PC-3 (cell line): ENCODE results near the gene HSPA12B. TPM values are rescaled to one million over a fixed set of nuclear protein-coding genes. Genes with fewer than 3 reads are reported as not detected.

Experiments
- ATAC-seq: fragments of 200-7000 bp; cut with Tn5 transposase; 2 replicates; pipeline ENCODE4 v1.9.1; 2020; ENCODE audit warnings: mild to moderate bottlenecking, moderate library complexity
- BruUV-seq: library from RNA; stranded (reverse); fragments of 400-500 nt; replicated peaks from 2 replicates; lab custom pipeline; 2021; lab: Mats Ljungman, UMichigan
- CTCF ChIA-PET: fragments of 300-600 bp; sonication (Branson Sonifier 250); formaldehyde crosslinking; loops from one replicate; lab custom pipeline; 2022; ENCODE audit warnings: antibody characterized with exemption; lab: Charles Lee
- POLR2A ChIA-PET: fragments of 300-600 bp; sonication (Branson Sonifier 250); formaldehyde crosslinking; loops from one replicate; lab custom pipeline; 2022; ENCODE audit warnings: antibody characterized with exemption; ENCODE audit not compliant: unreplicated experiment; lab: Charles Lee
- DNase-seq: peaks from one replicate; pipeline ENCODE4 v3.0.0-alpha.2; 2015
- H2AFZ ChIP-seq: fragments of 300-600 bp; sonication (generic); 2 replicates; pipeline ENCODE4 v1.6.0; 2016; ENCODE audit warnings: antibody characterized with exemption, low read length
- H3F3A ChIP-seq: fragments of 300-600 bp; sonication (generic); one replicate; pipeline ENCODE4 v1.6.0; 2017; ENCODE audit warnings: antibody characterized with exemption, low read length, control low read depth, mild to moderate bottlenecking; ENCODE audit not compliant: unreplicated experiment
- H3K27ac ChIP-seq: fragments of 300-600 bp; sonication (generic); 2 replicates; pipeline ENCODE4 v1.5.1; 2016; ENCODE audit warnings: mild to moderate bottlenecking, low read length
- H3K27me3 ChIP-seq: fragments of 300-600 bp; sonication (generic); 2 replicates; pipeline ENCODE4 v1.6.1; 2016; ENCODE audit warnings: low read length, mixed read lengths
- H3K36me3 ChIP-seq: fragments of 300-600 bp; sonication (generic); 2 replicates; pipeline ENCODE4 v1.6.1; 2016; ENCODE audit warnings: low read depth, mixed run types, low read length, mixed read lengths
- H3K4me1 ChIP-seq: fragments of 300-600 bp; sonication (generic); 2 replicates; pipeline ENCODE4 v1.5.1; 2016; ENCODE audit warnings: low read length; ENCODE audit not compliant: insufficient read depth
- H3K4me2 ChIP-seq: fragments of 300-600 bp; sonication (generic); 2 replicates; pipeline ENCODE4 v1.6.0; 2016; ENCODE audit warnings: low read length
- H3K4me3 ChIP-seq: fragments of 300-600 bp; sonication (generic); 2 replicates; pipeline ENCODE4 v1.5.1; 2016; ENCODE audit warnings: mild to moderate bottlenecking, low read length, mixed read lengths
- H3K79me2 ChIP-seq: fragments of 300-600 bp; sonication (generic); 2 replicates; pipeline ENCODE4 v1.6.1; 2017; ENCODE audit warnings: low read length, mixed read lengths
- H3K9ac ChIP-seq: fragments of 300-600 bp; sonication (generic); 2 replicates; pipeline ENCODE4 v1.6.0; 2016; ENCODE audit warnings: mild to moderate bottlenecking, low read length
- H3K9me2 ChIP-seq: fragments of 300-600 bp; sonication (generic); replicated peaks from 2 replicates; pipeline ENCODE4 v1.6.1; 2016; ENCODE audit warnings: mixed run types, low read length, mixed read lengths
- H3K9me3 ChIP-seq: fragments of 300-600 bp; sonication (generic); 2 replicates; pipeline ENCODE4 v1.6.1; 2016; ENCODE audit warnings: low read length, mixed read lengths
- H4K20me1 ChIP-seq: fragments of 300-600 bp; sonication (generic); 2 replicates; pipeline ENCODE4 v1.6.1; 2016; ENCODE audit warnings: low read length, mixed read lengths
- CTCF ChIP-seq: fragments of 300-600 bp; sonication (generic); conservative IDR thresholded peaks from 2 replicates; pipeline ENCODE4 v1.5.1; 2017; ENCODE audit warnings: antibody characterized with exemption, low read depth, mild to moderate bottlenecking, low read length
- EZH2 ChIP-seq: fragments of 300-600 bp; sonication (generic); IDR thresholded peaks from one replicate; pipeline ENCODE4 v1.6.1; 2017; ENCODE audit warnings: antibody characterized with exemption, mild to moderate bottlenecking, low read length; ENCODE audit not compliant: unreplicated experiment
- EZH2phosphoT487 ChIP-seq: fragments of 300-600 bp; sonication (generic); IDR thresholded peaks from 2 replicates; pipeline ENCODE4 v1.6.1; 2018; ENCODE audit warnings: mild to moderate bottlenecking, antibody characterized with exemption, low read length, borderline replicate concordance
- intact Hi-C: fragments of 100-400 bp; cut with micrococcal nuclease; formaldehyde crosslinking; loops from 2 replicates; pipeline ENCODE4 v1.9.0; 2023
- total RNA-seq: library from RNA; depleted of rRNA; stranded (reverse); fragments of >200 nt; gene quantifications from 2 replicates; pipeline ENCODE4 v1.2.3, GENCODE V29; 2014

The HSPA12B gene
- total RNA-seq, 1 experiment from 2014 or later, result not detected

GRCh38 chr20:3696200-3696599 lies 36.3 kb upstream of the HSPA12B start:
- ChIA-PET POLR2A (no interaction called here), CTCF (interaction anchor here (0.6 to 1.0 kb wide), 2 partner anchors 20 to 133 kb away, joined by 3 to 5 read pairs; no protein-coding TSS in a partner anchor)
- Histone ChIP-seq H3K79me2 (no peaks in the 10 kb centered on the region), H2AFZ (no peak overlapping the region), H3K4me1 (no peaks in the 10 kb centered on the region), H3K27ac (no peak overlapping the region), H3K36me3 (no peaks in the 10 kb centered on the region), H4K20me1 (no peaks in the 10 kb centered on the region), H3F3A (no peaks in the 10 kb centered on the region), H3K9me2 (no peaks in the 10 kb centered on the region), H3K27me3 (no peaks in the 10 kb centered on the region), H3K9ac (no peak overlapping the region), H3K9me3 (no peaks in the 10 kb centered on the region), H3K4me3 (no peak overlapping the region), H3K4me2 (no peak overlapping the region)
- no peak for ATAC-seq
- intact Hi-C loops, result no loop called here
- BruUV-seq, result no TSS peak
- peak; percentile 57 for DNase-seq
- peak; percentile 68 for TF ChIP-seq CTCF
- no peak for TF ChIP-seq EZH2

- Histone ChIP-seq H3K27me3 (no peaks in the 10 kb centered on the region), H3K9me3 (no peaks in the 10 kb centered on the region), H4K20me1 (no peaks in the 10 kb centered on the region), H3K4me1 (no peaks in the 10 kb centered on the region), H2AFZ (no peak overlapping the region), H3F3A (no peaks in the 10 kb centered on the region), H3K9ac (no peak overlapping the region), H3K4me2 (no peak overlapping the region), H3K4me3 (no peak overlapping the region), H3K36me3 (no peaks in the 10 kb centered on the region), H3K27ac (no peak overlapping the region), H3K9me2 (no peaks in the 10 kb centered on the region), H3K79me2 (no peaks in the 10 kb centered on the region)
- TF ChIP-seq CTCF (no peak), EZH2phosphoT487 (no peak), EZH2 (no peak)
- POLR2A ChIA-PET, result no interaction called here
- no peak for DNase-seq
- intact Hi-C loops, result no loop called here
- CTCF ChIA-PET, result interaction anchor here (0.6 to 1.0 kb wide), 2 partner anchors 20 to 134 kb away, joined by 3 to 5 read pairs; no protein-coding TSS in a partner anchor
- no TSS peak for BruUV-seq
- ATAC-seq, result no peak
Measured at GRCh38 chr20:3696745-3697587, 35.5 kb upstream of the HSPA12B start.
